ENCODE measurements around the gene TMEM200B.

Gene TMEM200B

GRCh38 chr1:29169976-29170375, 46.3 kb upstream of the TMEM200B start:
- H2BK15ac ChIP-seq (ENCODE audit: low read depth, poor library complexity, severe bottlenecking): no peak overlapping the region
- no peak overlapping the region for H4K8ac ChIP-seq (ENCODE audit: low read length)
- no peak overlapping the region for H2BK120ac ChIP-seq (ENCODE audit: low read depth, low read length)
- no peak overlapping the region for H3K9ac ChIP-seq (ENCODE audit: low read length)
- no peak overlapping the region for H4K91ac ChIP-seq (ENCODE audit: low read length)
- H3K4me1 ChIP-seq (ENCODE audit: control insufficient read depth, insufficient read depth, low read depth, low read length): peaks cover 7% of the 10 kb centered on the region
- no peak for DNase-seq
- no peak overlapping the region for H3K18ac ChIP-seq (ENCODE audit: low read depth in 1 of 2, low read length in 2 of 2)
- H3K14ac ChIP-seq (ENCODE audit: low read length in 2 of 2): no peak overlapping the region
- no peaks in the 10 kb centered on the region for H3K79me1 ChIP-seq (replicated peaks; ENCODE audit: low read length, poor library complexity, severe bottlenecking)
- no peak overlapping the region for H3K4me2 ChIP-seq (ENCODE audit: low read length, poor library complexity, severe bottlenecking)
- no peak overlapping the region for H3K4ac ChIP-seq (ENCODE audit: low read depth in 1 of 2, low read length in 2 of 2)
- no peak overlapping the region for H2AK5ac ChIP-seq (ENCODE audit: low read length, severe bottlenecking)
- H3K23ac ChIP-seq (ENCODE audit: low read length in 2 of 2): no peak overlapping the region
- no CpG with 5 or more reads among the region's 3 CpGs for WGBS
- no peak overlapping the region for H3K27ac ChIP-seq (ENCODE audit: low read length, poor library complexity, severe bottlenecking)
- no peaks in the 10 kb centered on the region for H3K27me3 ChIP-seq (ENCODE audit: control insufficient read depth in 1 of 2, insufficient read depth in 1 of 2, low read length in 2 of 2)
- no peaks in the 10 kb centered on the region for H3K9me3 ChIP-seq (ENCODE audit: control insufficient read depth, low read length)
- H2BK5ac ChIP-seq (ENCODE audit: low read depth, low read length, poor library complexity, severe bottlenecking): no peak overlapping the region
- H2BK12ac ChIP-seq (ENCODE audit: low read length in 2 of 2): no peak overlapping the region
- H3K36me3 ChIP-seq (ENCODE audit: control insufficient read depth in 1 of 2, insufficient read depth in 2 of 2, low read depth in 1 of 2, low read length in 2 of 2): peaks cover 14 to 46% of the 10 kb centered on the region in 2 experiments
- no peak overlapping the region for H2AFZ ChIP-seq (ENCODE audit: low read depth, low read length)
- H3K4me3 ChIP-seq (ENCODE audit: insufficient read depth in 1 of 2, low read depth in 1 of 2, low read length in 2 of 2): no peak overlapping the region

GRCh38 chr1:29167904-29168303, 44.2 kb upstream of the TMEM200B start:
- Histone ChIP-seq H3K9me3 (ENCODE audit: control insufficient read depth, low read length) (no peaks in the 10 kb centered on the region), H2AK5ac (ENCODE audit: low read length, severe bottlenecking) (no peak overlapping the region), H3K4me1 (ENCODE audit: control insufficient read depth, insufficient read depth, low read depth, low read length) (peaks cover 7% of the 10 kb centered on the region), H3K27ac (ENCODE audit: low read length, poor library complexity, severe bottlenecking) (no peak overlapping the region), H2BK5ac (ENCODE audit: low read depth, low read length, poor library complexity, severe bottlenecking) (no peak overlapping the region), H3K4me2 (ENCODE audit: low read length, poor library complexity, severe bottlenecking) (no peak overlapping the region), H3K27me3 (ENCODE audit: control insufficient read depth in 1 of 2, insufficient read depth in 1 of 2, low read length in 2 of 2) (no peaks in the 10 kb centered on the region), H2BK120ac (ENCODE audit: low read depth, low read length) (no peak overlapping the region), H3K4me3 (ENCODE audit: insufficient read depth in 1 of 2, low read depth in 1 of 2, low read length in 2 of 2) (no peak overlapping the region), H3K36me3 (ENCODE audit: control insufficient read depth in 1 of 2, insufficient read depth in 2 of 2, low read depth in 1 of 2, low read length in 2 of 2) (peaks cover 14 to 66% of the 10 kb centered on the region in 2 experiments), H3K79me1 (replicated peaks; ENCODE audit: low read length, poor library complexity, severe bottlenecking) (no peaks in the 10 kb centered on the region), H2BK12ac (ENCODE audit: low read length in 2 of 2) (no peak overlapping the region), H2AFZ (ENCODE audit: low read depth, low read length) (no peak overlapping the region), H2BK15ac (ENCODE audit: low read depth, poor library complexity, severe bottlenecking) (no peak overlapping the region), H3K14ac (ENCODE audit: low read length in 2 of 2) (no peak overlapping the region), H4K8ac (ENCODE audit: low read length) (no peak overlapping the region), H3K9ac (ENCODE audit: low read length) (no peak overlapping the region), H3K23ac (ENCODE audit: low read length in 2 of 2) (no peak overlapping the region), H3K4ac (ENCODE audit: low read depth in 1 of 2, low read length in 2 of 2) (no peak overlapping the region), H4K91ac (ENCODE audit: low read length) (no peak overlapping the region), H3K18ac (ENCODE audit: low read depth in 1 of 2, low read length in 2 of 2) (no peak overlapping the region)
- WGBS: 100% methylated on average over 2 of the region's 9 CpGs
- no peak for DNase-seq

- Histone ChIP-seq H3K14ac (ENCODE audit: low read length in 2 of 2) (no peak overlapping the region), H3K4me1 (ENCODE audit: control insufficient read depth, insufficient read depth, low read depth, low read length) (peaks cover 8% of the 10 kb centered on the region), H2BK120ac (ENCODE audit: low read depth, low read length) (no peak overlapping the region), H3K9me3 (ENCODE audit: control insufficient read depth, low read length) (no peaks in the 10 kb centered on the region), H4K8ac (ENCODE audit: low read length) (no peak overlapping the region), H3K4ac (ENCODE audit: low read depth in 1 of 2, low read length in 2 of 2) (no peak overlapping the region), H2BK15ac (ENCODE audit: low read depth, poor library complexity, severe bottlenecking) (no peak overlapping the region), H3K4me3 (ENCODE audit: insufficient read depth in 1 of 2, low read depth in 1 of 2, low read length in 2 of 2) (no peak overlapping the region), H2AK5ac (ENCODE audit: low read length, severe bottlenecking) (no peak overlapping the region), H2BK12ac (ENCODE audit: low read length in 2 of 2) (no peak overlapping the region), H3K18ac (ENCODE audit: low read depth in 1 of 2, low read length in 2 of 2) (no peak overlapping the region), H2BK5ac (ENCODE audit: low read depth, low read length, poor library complexity, severe bottlenecking) (no peak overlapping the region), H3K23ac (ENCODE audit: low read length in 2 of 2) (no peak overlapping the region), H3K9ac (ENCODE audit: low read length) (no peak overlapping the region), H3K27ac (ENCODE audit: low read length, poor library complexity, severe bottlenecking) (no peak overlapping the region), H3K4me2 (ENCODE audit: low read length, poor library complexity, severe bottlenecking) (no peak overlapping the region), H3K36me3 (ENCODE audit: control insufficient read depth in 1 of 2, insufficient read depth in 2 of 2, low read depth in 1 of 2, low read length in 2 of 2) (peaks cover 11 to 72% of the 10 kb centered on the region in 2 experiments), H3K79me1 (replicated peaks; ENCODE audit: low read length, poor library complexity, severe bottlenecking) (no peaks in the 10 kb centered on the region), H2AFZ (ENCODE audit: low read depth, low read length) (no peak overlapping the region), H3K27me3 (ENCODE audit: control insufficient read depth in 1 of 2, insufficient read depth in 1 of 2, low read length in 2 of 2) (no peaks in the 10 kb centered on the region), H4K91ac (ENCODE audit: low read length) (no peak overlapping the region)
- no peak for DNase-seq
- WGBS: 86% methylated on average over 9 of the region's 9 CpGs
Observed at GRCh38 chr1:29166291-29166878, 42.7 kb upstream of the TMEM200B start.

- peaks cover 8% of the 10 kb centered on the region for H3K4me1 ChIP-seq (ENCODE audit: control insufficient read depth, insufficient read depth, low read depth, low read length)
- H3K4me3 ChIP-seq (ENCODE audit: insufficient read depth in 1 of 2, low read depth in 1 of 2, low read length in 2 of 2): no peak overlapping the region
- H3K23ac ChIP-seq (ENCODE audit: low read length in 2 of 2): no peak overlapping the region
- no peak overlapping the region for H2AK5ac ChIP-seq (ENCODE audit: low read length, severe bottlenecking)
- H3K27me3 ChIP-seq (ENCODE audit: control insufficient read depth in 1 of 2, insufficient read depth in 1 of 2, low read length in 2 of 2): no peaks in the 10 kb centered on the region
- no peak overlapping the region for H2AFZ ChIP-seq (ENCODE audit: low read depth, low read length)
- H2BK15ac ChIP-seq (ENCODE audit: low read depth, poor library complexity, severe bottlenecking): no peak overlapping the region
- no peak overlapping the region for H3K14ac ChIP-seq (ENCODE audit: low read length in 2 of 2)
- no peak overlapping the region for H3K4ac ChIP-seq (ENCODE audit: low read depth in 1 of 2, low read length in 2 of 2)
- H3K27ac ChIP-seq (ENCODE audit: low read length, poor library complexity, severe bottlenecking): no peak overlapping the region
- H3K9ac ChIP-seq (ENCODE audit: low read length): no peak overlapping the region
- H3K9me3 ChIP-seq (ENCODE audit: control insufficient read depth, low read length): no peaks in the 10 kb centered on the region
- 93% methylated on average over 4 of the region's 4 CpGs for WGBS
- H3K18ac ChIP-seq (ENCODE audit: low read depth in 1 of 2, low read length in 2 of 2): no peak overlapping the region
- peaks cover 3% of the 10 kb centered on the region for H3K79me1 ChIP-seq (replicated peaks; ENCODE audit: low read length, poor library complexity, severe bottlenecking)
- DNase-seq: no peak
- H4K8ac ChIP-seq (ENCODE audit: low read length): no peak overlapping the region
- H3K36me3 ChIP-seq (ENCODE audit: control insufficient read depth in 1 of 2, insufficient read depth in 2 of 2, low read depth in 1 of 2, low read length in 2 of 2): peaks cover 14 to 86% of the 10 kb centered on the region in 2 experiments
- H3K4me2 ChIP-seq (ENCODE audit: low read length, poor library complexity, severe bottlenecking): no peak overlapping the region
- no peak overlapping the region for H2BK120ac ChIP-seq (ENCODE audit: low read depth, low read length)
- no peak overlapping the region for H2BK5ac ChIP-seq (ENCODE audit: low read depth, low read length, poor library complexity, severe bottlenecking)
- no peak overlapping the region for H4K91ac ChIP-seq (ENCODE audit: low read length)
- no peak overlapping the region for H2BK12ac ChIP-seq (ENCODE audit: low read length in 2 of 2)
Observed at GRCh38 chr1:29164588-29164987, 40.9 kb upstream of the TMEM200B start.
